Suprapubic skin (tissue), 4 donors: Measurements from ENCODE around the gene MKNK2. TPM values are rescaled to one million over a fixed set of nuclear protein-coding genes. Genes with fewer than 3 reads are reported as not detected.
A peak's percentile ranks its signal among the peaks of the same experiment; 100 is the strongest.

Source experiments
- DNase-seq, 2 donors: peaks; one replicate each; pipeline ENCODE4 v3.0.0-alpha.2; 2019; ENCODE audit warnings: low spot score in 2 of 2
- H3K27ac ChIP-seq: fragments of 200-600 bp; sonication (generic); one replicate; pipeline ENCODE4 v1.5.1; 2019
- H3K27me3 ChIP-seq: fragments of 200-600 bp; sonication (generic); one replicate; pipeline ENCODE4 v1.5.1; 2019
- H3K36me3 ChIP-seq: fragments of 200-600 bp; sonication (generic); one replicate; pipeline ENCODE4 v1.5.1; 2019
- H3K4me1 ChIP-seq: fragments of 200-600 bp; sonication (generic); one replicate; pipeline ENCODE4 v1.5.1; 2019
- H3K4me3 ChIP-seq: fragments of 200-600 bp; sonication (generic); one replicate; pipeline ENCODE4 v1.5.1; 2019; ENCODE audit warnings: mild to moderate bottlenecking
- H3K9me3 ChIP-seq: fragments of 200-600 bp; sonication (generic); one replicate; pipeline ENCODE4 v1.5.1; 2019
- EP300 ChIP-seq: sonication (generic); formaldehyde crosslinking; IDR thresholded peaks from one replicate; pipeline ENCODE4 v1.6.1; 2017; ENCODE audit warnings: antibody characterized with exemption
- POLR2A ChIP-seq, 2 donors: fragments of 450-650 bp; IDR thresholded peaks; one replicate each; pipeline ENCODE4 v1.6.1; 2017; ENCODE audit warnings: antibody characterized with exemption in 2 of 2, mild to moderate bottlenecking in 2 of 2, moderate library complexity in 2 of 2
- POLR2AphosphoS5 ChIP-seq, 3 donors: sonication (generic); formaldehyde crosslinking; IDR thresholded peaks; one replicate each; pipeline ENCODE4 v1.6.1; 2017; ENCODE audit warnings: antibody characterized with exemption in 3 of 3
- WGBS: methylation state at CpG from one replicate; pipeline ENCODE4 v1.1.5; 2018; 5-methylcytosine and 5-hydroxymethylcytosine counted together
- total RNA-seq, 4 donors: library from RNA; depleted of rRNA; stranded (reverse); fragments of >200 nt; gene quantifications; one replicate each; pipeline ENCODE4 v1.1.0, GENCODE V29; 2016
- TF ChIP-seq, protein P1 (sequence below), 2 donors: fragments of 200-600 bp in 1 of 2; fragments of 450-650 bp in 1 of 2; sonication (generic) in 1 of 2; IDR thresholded peaks; one replicate each; pipeline ENCODE4 v1.5.1; 2016 to 2019; ENCODE audit warnings: antibody characterized with exemption in 2 of 2, mild to moderate bottlenecking in 1 of 2, moderate library complexity in 1 of 2

The MKNK2 gene
- total RNA-seq, 4 donors from 2014 or later: 209 to 249 (median 219) TPM

DNA sequence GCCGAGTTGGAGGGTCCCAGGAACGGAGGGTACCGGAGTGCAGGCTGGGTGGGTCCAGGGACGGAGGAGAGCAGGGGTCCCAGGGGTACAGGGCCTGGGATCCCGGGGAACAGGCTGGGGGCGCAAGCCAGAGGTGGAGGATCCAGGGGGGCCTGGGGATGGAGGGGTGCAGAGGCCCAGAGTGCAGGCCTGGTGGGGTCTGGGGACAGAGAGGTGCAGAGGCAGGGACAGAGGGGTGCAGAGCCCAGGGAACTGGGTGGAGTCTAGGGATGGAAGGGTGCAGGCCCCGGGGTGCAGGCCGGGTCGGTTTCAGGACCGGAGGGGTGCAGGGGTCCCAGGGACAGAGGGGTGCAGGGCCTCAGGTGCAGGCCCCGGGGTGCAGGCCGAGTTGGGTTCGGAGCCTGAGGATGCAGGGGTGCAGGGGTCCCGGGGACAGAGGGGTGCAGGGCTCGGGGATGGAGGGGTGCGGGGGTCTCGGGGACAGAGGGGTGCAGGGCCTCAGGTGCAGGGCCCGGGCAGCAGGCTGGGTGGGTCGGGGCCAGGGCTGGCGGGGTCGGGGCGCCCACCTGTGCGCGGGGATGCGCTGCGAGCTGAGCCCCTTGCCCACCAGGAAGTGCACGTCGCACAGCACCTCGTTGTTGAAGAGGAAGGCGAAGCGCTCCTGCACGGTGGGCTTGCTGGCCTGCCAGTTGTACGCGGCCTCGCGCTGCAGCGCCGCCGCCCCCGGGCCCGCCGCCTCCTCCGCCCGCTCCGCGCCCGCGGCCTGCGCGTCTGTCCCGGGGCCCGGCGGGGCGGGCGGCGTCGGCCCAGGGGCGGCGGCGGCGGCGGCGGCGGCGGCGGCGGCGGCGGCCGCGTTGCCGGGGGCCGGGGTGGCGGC, 36.1 kb downstream of the MKNK2 start:
- Histone ChIP-seq H3K27ac (peak overlapping the region; percentile 74), H3K27me3 (no peaks in the 10 kb centered on the region), H3K4me3 (peak overlapping the region; percentile 76), H3K36me3 (no peaks in the 10 kb centered on the region), H3K4me1 (peaks cover 33% of the 10 kb centered on the region), H3K9me3 (no peaks in the 10 kb centered on the region)
- peak in 1 of 2 donors; percentile 80 for DNase-seq
- TF ChIP-seq POLR2AphosphoS5 (IDR thresholded peaks at IDR 0.05): no peak
- TF ChIP-seq, protein P1, sequence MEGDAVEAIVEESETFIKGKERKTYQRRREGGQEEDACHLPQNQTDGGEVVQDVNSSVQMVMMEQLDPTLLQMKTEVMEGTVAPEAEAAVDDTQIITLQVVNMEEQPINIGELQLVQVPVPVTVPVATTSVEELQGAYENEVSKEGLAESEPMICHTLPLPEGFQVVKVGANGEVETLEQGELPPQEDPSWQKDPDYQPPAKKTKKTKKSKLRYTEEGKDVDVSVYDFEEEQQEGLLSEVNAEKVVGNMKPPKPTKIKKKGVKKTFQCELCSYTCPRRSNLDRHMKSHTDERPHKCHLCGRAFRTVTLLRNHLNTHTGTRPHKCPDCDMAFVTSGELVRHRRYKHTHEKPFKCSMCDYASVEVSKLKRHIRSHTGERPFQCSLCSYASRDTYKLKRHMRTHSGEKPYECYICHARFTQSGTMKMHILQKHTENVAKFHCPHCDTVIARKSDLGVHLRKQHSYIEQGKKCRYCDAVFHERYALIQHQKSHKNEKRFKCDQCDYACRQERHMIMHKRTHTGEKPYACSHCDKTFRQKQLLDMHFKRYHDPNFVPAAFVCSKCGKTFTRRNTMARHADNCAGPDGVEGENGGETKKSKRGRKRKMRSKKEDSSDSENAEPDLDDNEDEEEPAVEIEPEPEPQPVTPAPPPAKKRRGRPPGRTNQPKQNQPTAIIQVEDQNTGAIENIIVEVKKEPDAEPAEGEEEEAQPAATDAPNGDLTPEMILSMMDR (IDR thresholded peaks at IDR 0.05): no peak
- no peak for TF ChIP-seq POLR2A (IDR thresholded peaks at IDR 0.05)
- no peak for TF ChIP-seq EP300
- WGBS: 20% methylated on average over 24 of the region's 74 CpGs

DNA sequence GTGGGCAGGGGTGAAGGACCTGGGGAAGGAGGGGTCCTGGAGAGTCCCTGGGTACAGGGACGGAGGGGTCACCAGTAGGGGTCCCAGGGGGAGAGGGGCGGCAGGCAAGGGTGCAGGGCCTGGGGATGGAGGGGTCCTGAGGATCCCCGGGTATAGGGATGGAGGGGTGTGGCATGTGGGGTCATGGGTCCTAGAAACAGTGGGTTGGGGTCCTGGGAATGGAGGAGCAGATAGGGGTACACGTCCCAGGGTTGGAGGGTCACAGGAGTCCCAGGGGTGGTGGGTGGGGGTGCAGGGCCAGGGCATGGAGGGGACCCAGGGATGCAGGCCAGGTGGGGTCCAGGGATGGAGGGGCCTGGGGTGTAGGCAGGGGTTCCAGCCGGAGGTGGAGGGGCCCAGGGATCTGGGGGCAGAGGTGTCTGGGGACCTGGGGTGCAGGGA, 36.9 kb downstream of the MKNK2 start:
- TF ChIP-seq, protein P1 (IDR thresholded peaks at IDR 0.05): no peak
- TF ChIP-seq EP300 (no peak), POLR2AphosphoS5 (IDR thresholded peaks at IDR 0.05) (no peak), POLR2A (IDR thresholded peaks at IDR 0.05) (no peak)
- H3K27ac ChIP-seq: no peak overlapping the region
- peak overlapping the region; percentile 76 for H3K4me3 ChIP-seq
- no peaks in the 10 kb centered on the region for H3K27me3 ChIP-seq
- no peaks in the 10 kb centered on the region for H3K36me3 ChIP-seq
- peaks cover 26% of the 10 kb centered on the region for H3K4me1 ChIP-seq
- no peaks in the 10 kb centered on the region for H3K9me3 ChIP-seq
- WGBS: 75% methylated on average over 5 of the region's 5 CpGs
- peak in 1 of 2 donors; percentile 73 for DNase-seq

DNA sequence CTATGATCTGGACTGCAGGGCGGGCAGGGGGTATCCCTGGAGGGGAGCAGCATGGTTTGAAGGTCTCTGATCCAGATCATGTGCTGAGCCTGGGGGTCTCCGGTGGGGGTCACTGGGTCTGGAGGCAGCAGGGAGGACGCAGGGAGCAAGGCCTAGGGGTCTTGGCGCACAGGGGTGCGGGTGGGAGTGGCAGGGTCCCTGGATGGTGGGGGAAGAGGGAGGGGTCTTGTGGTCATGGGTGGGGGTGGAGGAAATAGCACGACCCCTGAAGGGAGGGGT, 37.4 kb downstream of the MKNK2 start:
- Histone ChIP-seq H3K27me3 (no peaks in the 10 kb centered on the region), H3K4me1 (peaks cover 26% of the 10 kb centered on the region), H3K27ac (no peak overlapping the region), H3K9me3 (no peaks in the 10 kb centered on the region), H3K36me3 (no peaks in the 10 kb centered on the region), H3K4me3 (no peak overlapping the region)
- TF ChIP-seq POLR2A (IDR thresholded peaks at IDR 0.05) (no peak), EP300 (no peak), POLR2AphosphoS5 (IDR thresholded peaks at IDR 0.05) (no peak)
- TF ChIP-seq, protein P1 (IDR thresholded peaks at IDR 0.05): no peak
- WGBS: 92% methylated on average over 6 of the region's 6 CpGs
- peak in 1 of 2 donors; percentile 68 for DNase-seq

DNA sequence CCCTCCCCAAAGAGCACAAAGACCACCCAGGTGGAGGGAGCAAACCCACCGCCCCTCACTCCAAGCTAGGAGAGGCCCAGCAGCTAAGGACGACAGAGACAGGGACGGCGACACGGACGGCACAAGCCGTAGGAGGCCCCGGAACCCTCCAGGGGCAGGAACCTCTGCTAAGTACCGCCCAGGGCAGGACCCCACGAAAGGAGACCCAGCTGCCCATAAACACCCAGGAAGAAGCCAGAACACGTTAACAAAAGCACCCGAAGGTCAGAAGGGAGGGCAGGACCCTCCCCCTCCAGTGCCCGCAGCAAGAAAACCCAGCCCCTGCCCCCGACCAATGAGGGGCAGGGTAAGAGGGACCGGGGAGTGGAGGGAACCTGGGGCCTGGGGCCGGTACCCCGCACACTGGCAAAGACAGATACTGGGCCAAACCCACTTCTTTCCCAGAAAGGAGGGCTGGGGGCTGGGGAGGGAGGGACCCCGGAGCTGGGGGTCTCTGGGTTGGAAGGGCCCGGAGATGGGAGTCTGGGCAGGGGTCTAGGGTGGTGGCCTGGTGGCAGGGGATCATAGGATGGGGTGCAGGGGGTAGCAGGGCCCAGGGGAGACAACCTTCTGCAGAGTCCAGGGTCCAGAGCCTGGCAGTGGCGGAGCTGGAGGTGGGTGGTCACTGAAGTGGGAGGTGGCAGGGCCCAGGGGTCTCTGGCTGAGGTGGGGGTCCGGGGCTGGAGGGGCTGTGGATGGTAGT, 37.9 kb downstream of the MKNK2 start:
- DNase-seq: no peak

More for the DNA sequence above, 37.9 kb downstream of the MKNK2 start:
- 91% methylated on average over 20 of the region's 21 CpGs for WGBS
- Histone ChIP-seq H3K4me3 (no peak overlapping the region), H3K9me3 (no peaks in the 10 kb centered on the region), H3K36me3 (no peaks in the 10 kb centered on the region), H3K4me1 (peaks cover 26% of the 10 kb centered on the region), H3K27me3 (no peaks in the 10 kb centered on the region), H3K27ac (no peak overlapping the region)
- TF ChIP-seq POLR2AphosphoS5 (IDR thresholded peaks at IDR 0.05) (no peak), EP300 (no peak), POLR2A (IDR thresholded peaks at IDR 0.05) (no peak)
- TF ChIP-seq, protein P1 (IDR thresholded peaks at IDR 0.05): no peak
